Brain microvascular endothelial cell (primary cell): Measurements from ENCODE around the gene CDK19.

Experiments
- DNase-seq: peaks from one replicate; pipeline ENCODE4 v3.0.0-alpha.2; 2020
- H3K27ac ChIP-seq: fragments of 250-450 bp; sonication (Bioruptor Pico); 2 replicates; pipeline ENCODE4 v1.5.1; 2020; ENCODE audit warnings: mild to moderate bottlenecking, moderate library complexity
- H3K27me3 ChIP-seq: fragments of 250-450 bp; sonication (Bioruptor Pico); replicated peaks from 2 replicates; pipeline ENCODE4 v1.5.1; 2020; ENCODE audit warnings: mild to moderate bottlenecking
- H3K36me3 ChIP-seq: fragments of 250-450 bp; sonication (Bioruptor Pico); replicated peaks from 2 replicates; pipeline ENCODE4 v1.5.1; 2020; ENCODE audit warnings: mild to moderate bottlenecking
- H3K4me3 ChIP-seq: 2 replicates; pipeline ENCODE4 v1.5.1; 2011; ENCODE audit warnings: low read depth, mild to moderate bottlenecking, control low read depth, low read length, moderate library complexity
- in situ Hi-C: cut with HindIII; loops from 2 replicates; pipeline ENCODE4 v1.10.0; 2017; ENCODE audit warnings: low sequenced_read_pairs, low pct_ligation_motif_present
- TF ChIP-seq, protein P1 (sequence below): IDR thresholded peaks from 2 replicates; pipeline ENCODE4 v1.5.1; 2011; ENCODE audit warnings: low read depth, mild to moderate bottlenecking, moderate library complexity, low read length, control low read depth, inconsistent platforms; ENCODE audit errors: missing control alignments

CDK19 gene

GRCh38 chr6:110633731-110634213 lies 181.5 kb downstream of the CDK19 start:
- Histone ChIP-seq H3K36me3 (no peaks in the 10 kb centered on the region), H3K27ac (no peak overlapping the region), H3K27me3 (no peaks in the 10 kb centered on the region), H3K4me3 (no peak overlapping the region)
- no peak for DNase-seq
- TF ChIP-seq, protein P1, sequence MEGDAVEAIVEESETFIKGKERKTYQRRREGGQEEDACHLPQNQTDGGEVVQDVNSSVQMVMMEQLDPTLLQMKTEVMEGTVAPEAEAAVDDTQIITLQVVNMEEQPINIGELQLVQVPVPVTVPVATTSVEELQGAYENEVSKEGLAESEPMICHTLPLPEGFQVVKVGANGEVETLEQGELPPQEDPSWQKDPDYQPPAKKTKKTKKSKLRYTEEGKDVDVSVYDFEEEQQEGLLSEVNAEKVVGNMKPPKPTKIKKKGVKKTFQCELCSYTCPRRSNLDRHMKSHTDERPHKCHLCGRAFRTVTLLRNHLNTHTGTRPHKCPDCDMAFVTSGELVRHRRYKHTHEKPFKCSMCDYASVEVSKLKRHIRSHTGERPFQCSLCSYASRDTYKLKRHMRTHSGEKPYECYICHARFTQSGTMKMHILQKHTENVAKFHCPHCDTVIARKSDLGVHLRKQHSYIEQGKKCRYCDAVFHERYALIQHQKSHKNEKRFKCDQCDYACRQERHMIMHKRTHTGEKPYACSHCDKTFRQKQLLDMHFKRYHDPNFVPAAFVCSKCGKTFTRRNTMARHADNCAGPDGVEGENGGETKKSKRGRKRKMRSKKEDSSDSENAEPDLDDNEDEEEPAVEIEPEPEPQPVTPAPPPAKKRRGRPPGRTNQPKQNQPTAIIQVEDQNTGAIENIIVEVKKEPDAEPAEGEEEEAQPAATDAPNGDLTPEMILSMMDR: no peak
- in situ Hi-C loops: no loop called here

DNA sequence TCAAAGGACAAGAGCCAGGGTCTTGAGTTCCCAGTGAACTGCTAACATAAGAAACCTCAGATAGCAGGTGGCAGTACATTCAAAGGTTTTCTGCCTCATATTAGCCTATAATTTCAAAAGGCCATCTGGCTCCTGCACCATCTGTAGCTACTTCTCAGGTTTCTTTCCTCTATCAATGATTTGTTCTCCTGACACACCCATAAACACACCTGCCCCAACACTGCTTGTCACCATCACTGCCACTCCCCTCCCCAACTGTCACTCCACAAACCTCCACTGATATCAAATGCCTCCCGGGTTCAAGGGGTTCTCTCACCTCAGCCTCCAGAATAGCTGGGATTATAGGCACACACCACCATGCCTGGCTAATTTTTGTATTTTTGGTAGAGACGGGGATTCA lies 186.1 kb downstream of the CDK19 start:
- Histone ChIP-seq H3K27ac (no peak overlapping the region), H3K27me3 (no peaks in the 10 kb centered on the region), H3K4me3 (no peak overlapping the region), H3K36me3 (no peaks in the 10 kb centered on the region)
- no peak for DNase-seq
- in situ Hi-C loops: no loop called here
- TF ChIP-seq, protein P1: no peak

DNA sequence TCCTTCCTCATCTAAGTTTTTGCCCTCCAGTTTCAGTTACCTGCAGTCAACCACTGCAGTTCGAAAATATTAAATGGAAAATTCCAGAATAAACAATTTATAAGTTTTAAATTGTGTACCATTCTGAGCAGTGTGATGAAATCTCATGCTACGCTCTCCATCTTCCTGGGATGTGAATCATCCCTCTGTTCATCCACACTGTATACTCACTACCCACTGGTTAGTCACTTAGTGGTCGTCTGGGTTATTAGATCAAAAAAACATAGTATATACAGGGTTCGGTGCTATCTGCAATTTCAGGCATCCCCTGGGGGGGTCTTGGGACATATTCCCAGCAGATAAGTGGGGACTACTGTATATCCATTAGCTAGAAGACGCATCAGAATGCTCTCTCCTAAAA lies 186.9 kb downstream of the CDK19 start:
- no peaks in the 10 kb centered on the region for H3K36me3 ChIP-seq
- in situ Hi-C loops: no loop called here
- no peak overlapping the region for H3K4me3 ChIP-seq
- peak overlapping the region; percentile 23 for H3K27ac ChIP-seq
- DNase-seq: peak; percentile 77
- TF ChIP-seq, protein P1: no peak
- H3K27me3 ChIP-seq: no peaks in the 10 kb centered on the region

GRCh38 chr6:110626442-110626841 lies 188.8 kb downstream of the CDK19 start:
- TF ChIP-seq, protein P1: no peak
- H3K36me3 ChIP-seq: no peaks in the 10 kb centered on the region
- in situ Hi-C loops: no loop called here
- DNase-seq: no peak
- H3K27ac ChIP-seq: no peak overlapping the region
- H3K27me3 ChIP-seq: no peaks in the 10 kb centered on the region
- no peak overlapping the region for H3K4me3 ChIP-seq

DNA sequence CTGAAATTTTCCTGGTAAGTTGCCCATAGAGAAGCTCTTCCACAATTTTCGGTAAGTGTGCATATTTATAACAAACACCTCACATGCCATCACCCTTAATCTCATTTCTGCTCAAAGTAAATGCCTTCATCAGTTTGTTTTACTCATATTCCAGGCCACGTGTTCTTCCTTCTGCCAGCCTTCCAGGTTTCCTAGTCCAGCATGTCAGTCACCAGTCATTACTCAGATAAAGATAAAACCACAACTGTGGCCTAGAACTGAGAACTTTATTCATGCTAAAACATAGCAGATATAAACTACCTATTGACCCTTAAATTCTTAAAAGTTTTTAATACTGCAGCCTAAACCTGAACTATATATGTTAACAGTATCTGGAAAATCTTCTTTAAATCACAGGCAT lies 189.4 kb downstream of the CDK19 start:
- in situ Hi-C loops: no loop called here
- TF ChIP-seq, protein P1: no peak
- H3K36me3 ChIP-seq: no peaks in the 10 kb centered on the region

GRCh38 chr6:110622912-110623578 lies 192.2 kb downstream of the CDK19 start:
- no peak for DNase-seq
- H3K36me3 ChIP-seq: no peaks in the 10 kb centered on the region
- TF ChIP-seq, protein P1: no peak
- no peak overlapping the region for H3K4me3 ChIP-seq
- H3K27ac ChIP-seq: no peak overlapping the region
- in situ Hi-C loops: no loop called here
- H3K27me3 ChIP-seq: no peaks in the 10 kb centered on the region

More for the DNA sequence above, 189.4 kb downstream of the CDK19 start:
- no peak overlapping the region for H3K27ac ChIP-seq
- peak; percentile 53 for DNase-seq
- no peak overlapping the region for H3K4me3 ChIP-seq
- H3K27me3 ChIP-seq: no peaks in the 10 kb centered on the region
